ENCODE measurements around the gene APCDD1.

Gene APCDD1

DNA sequence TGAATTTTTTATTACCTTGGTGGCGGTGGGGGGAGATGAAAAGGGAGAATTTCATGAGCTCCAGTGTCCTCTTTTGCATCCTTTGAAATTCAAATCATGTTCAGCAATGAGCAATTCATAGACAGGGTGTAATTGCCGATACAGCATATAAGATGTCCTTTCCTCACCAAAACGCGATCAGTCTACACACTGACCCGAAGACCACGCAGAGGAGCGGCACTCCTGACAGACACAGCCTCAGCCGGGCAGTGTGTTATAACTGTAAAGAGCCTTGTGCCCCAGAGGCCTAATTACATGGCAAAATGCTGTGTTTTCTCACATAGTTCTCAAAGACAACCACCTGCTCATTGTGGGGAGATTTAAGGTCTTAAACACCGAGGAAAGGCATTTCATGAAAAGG is 38.4 kb upstream of the APCDD1 start:
- DNase-seq (ENCODE audit: low spot score) (no peak), ATAC-seq (ENCODE audit: low read depth) (no peak)
- Histone ChIP-seq H3K27ac (ENCODE audit: poor library complexity, severe bottlenecking) (no peak overlapping the region), H3K36me3 (ENCODE audit: low read depth) (no peaks in the 10 kb centered on the region), H3K9me3 (ENCODE audit: severe bottlenecking) (no peaks in the 10 kb centered on the region), H3K4me1 (ENCODE audit: insufficient read depth, poor library complexity, severe bottlenecking) (peaks cover 27% of the 10 kb centered on the region), H3K27me3 (ENCODE audit: insufficient read depth, poor library complexity, severe bottlenecking) (no peaks in the 10 kb centered on the region), H3K4me3 (ENCODE audit: severe bottlenecking) (no peak overlapping the region)
- TF ChIP-seq, protein P1, sequence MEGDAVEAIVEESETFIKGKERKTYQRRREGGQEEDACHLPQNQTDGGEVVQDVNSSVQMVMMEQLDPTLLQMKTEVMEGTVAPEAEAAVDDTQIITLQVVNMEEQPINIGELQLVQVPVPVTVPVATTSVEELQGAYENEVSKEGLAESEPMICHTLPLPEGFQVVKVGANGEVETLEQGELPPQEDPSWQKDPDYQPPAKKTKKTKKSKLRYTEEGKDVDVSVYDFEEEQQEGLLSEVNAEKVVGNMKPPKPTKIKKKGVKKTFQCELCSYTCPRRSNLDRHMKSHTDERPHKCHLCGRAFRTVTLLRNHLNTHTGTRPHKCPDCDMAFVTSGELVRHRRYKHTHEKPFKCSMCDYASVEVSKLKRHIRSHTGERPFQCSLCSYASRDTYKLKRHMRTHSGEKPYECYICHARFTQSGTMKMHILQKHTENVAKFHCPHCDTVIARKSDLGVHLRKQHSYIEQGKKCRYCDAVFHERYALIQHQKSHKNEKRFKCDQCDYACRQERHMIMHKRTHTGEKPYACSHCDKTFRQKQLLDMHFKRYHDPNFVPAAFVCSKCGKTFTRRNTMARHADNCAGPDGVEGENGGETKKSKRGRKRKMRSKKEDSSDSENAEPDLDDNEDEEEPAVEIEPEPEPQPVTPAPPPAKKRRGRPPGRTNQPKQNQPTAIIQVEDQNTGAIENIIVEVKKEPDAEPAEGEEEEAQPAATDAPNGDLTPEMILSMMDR (IDR thresholded peaks at IDR 0.05; ENCODE audit: poor library complexity, severe bottlenecking), result no peak

DNA sequence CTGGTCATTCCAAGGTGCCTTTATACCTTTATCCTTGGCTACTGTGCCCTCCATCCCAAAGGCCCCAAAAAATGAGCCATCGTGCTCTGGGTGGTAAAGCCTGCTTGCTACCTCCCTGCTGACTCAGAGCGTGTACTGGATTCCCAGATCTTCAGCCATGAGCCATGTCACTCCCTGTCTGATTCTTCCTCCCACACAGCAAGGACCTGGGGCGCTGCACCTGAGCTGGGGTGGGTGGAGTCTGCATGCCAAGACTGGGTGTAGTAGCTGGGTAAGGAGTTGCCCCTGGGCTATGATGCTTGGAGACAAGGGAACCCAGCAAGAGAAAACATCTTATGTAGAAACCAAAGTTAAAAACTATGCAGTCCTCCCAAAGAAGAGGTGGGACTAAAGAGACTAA is 37.2 kb upstream of the APCDD1 start:
- DNase-seq (ENCODE audit: low spot score), result peak; percentile 88
- Histone ChIP-seq H3K4me1 (ENCODE audit: insufficient read depth, poor library complexity, severe bottlenecking) (peaks cover 27% of the 10 kb centered on the region), H3K4me3 (ENCODE audit: severe bottlenecking) (no peak overlapping the region), H3K27ac (ENCODE audit: poor library complexity, severe bottlenecking) (peak overlapping the region; percentile 27), H3K9me3 (ENCODE audit: severe bottlenecking) (no peaks in the 10 kb centered on the region), H3K27me3 (ENCODE audit: insufficient read depth, poor library complexity, severe bottlenecking) (no peaks in the 10 kb centered on the region), H3K36me3 (ENCODE audit: low read depth) (no peaks in the 10 kb centered on the region)
- TF ChIP-seq, protein P1 (IDR thresholded peaks at IDR 0.05; ENCODE audit: poor library complexity, severe bottlenecking), result no peak
- peak; percentile 90 for ATAC-seq (ENCODE audit: low read depth)

DNA sequence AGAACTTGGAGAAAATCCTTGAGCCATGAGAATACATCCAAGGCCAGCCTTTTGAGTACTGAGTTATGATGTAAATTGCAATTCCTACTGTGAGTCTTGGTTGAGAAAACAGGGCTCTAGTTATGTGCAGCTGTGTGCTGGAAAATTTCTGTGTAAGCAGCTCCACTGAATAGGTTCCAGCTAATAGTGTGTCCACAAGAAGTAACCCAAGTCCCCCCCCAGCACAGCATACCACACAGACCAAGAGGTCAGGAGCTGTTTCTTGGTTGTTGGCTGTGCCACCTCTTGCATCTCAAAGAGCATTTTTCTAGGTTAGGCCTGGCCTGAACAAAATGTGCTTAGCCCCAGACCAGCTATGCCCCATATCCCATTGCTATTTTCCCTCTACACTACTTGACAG is 36.8 kb upstream of the APCDD1 start:
- TF ChIP-seq, protein P1 (IDR thresholded peaks at IDR 0.05; ENCODE audit: poor library complexity, severe bottlenecking), result no peak
- Histone ChIP-seq H3K9me3 (ENCODE audit: severe bottlenecking) (no peaks in the 10 kb centered on the region), H3K27me3 (ENCODE audit: insufficient read depth, poor library complexity, severe bottlenecking) (no peaks in the 10 kb centered on the region), H3K27ac (ENCODE audit: poor library complexity, severe bottlenecking) (peak overlapping the region; percentile 27), H3K36me3 (ENCODE audit: low read depth) (no peaks in the 10 kb centered on the region), H3K4me3 (ENCODE audit: severe bottlenecking) (no peak overlapping the region), H3K4me1 (ENCODE audit: insufficient read depth, poor library complexity, severe bottlenecking) (peaks cover 23% of the 10 kb centered on the region)
- no peak for ATAC-seq (ENCODE audit: low read depth)
- no peak for DNase-seq (ENCODE audit: low spot score)

DNA sequence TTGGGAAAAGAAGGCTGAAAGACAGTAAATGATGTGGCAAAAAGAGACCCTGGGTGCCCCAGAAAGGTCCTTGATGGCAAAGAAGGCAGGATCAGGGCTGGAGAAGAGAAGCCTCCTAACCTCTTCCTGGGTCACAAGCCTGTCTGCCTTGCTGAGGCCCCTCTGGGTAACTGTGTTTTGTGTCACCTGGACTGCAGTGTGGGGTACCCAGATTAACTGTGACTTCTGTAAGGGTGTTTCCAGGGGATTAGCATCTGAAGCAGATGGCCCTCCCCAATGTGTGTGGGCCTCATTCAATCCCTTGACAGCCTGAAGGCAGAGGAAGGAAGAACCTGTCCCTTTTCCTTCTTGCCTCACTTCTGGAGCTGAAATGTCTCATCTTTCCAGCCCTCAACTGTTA is 35.6 kb upstream of the APCDD1 start:
- Histone ChIP-seq H3K4me3 (ENCODE audit: severe bottlenecking) (no peak overlapping the region), H3K36me3 (ENCODE audit: low read depth) (no peaks in the 10 kb centered on the region), H3K27me3 (ENCODE audit: insufficient read depth, poor library complexity, severe bottlenecking) (no peaks in the 10 kb centered on the region), H3K4me1 (ENCODE audit: insufficient read depth, poor library complexity, severe bottlenecking) (peaks cover 14% of the 10 kb centered on the region), H3K27ac (ENCODE audit: poor library complexity, severe bottlenecking) (no peak overlapping the region), H3K9me3 (ENCODE audit: severe bottlenecking) (no peaks in the 10 kb centered on the region)
- ATAC-seq (ENCODE audit: low read depth) (no peak), DNase-seq (ENCODE audit: low spot score) (no peak)
- TF ChIP-seq, protein P1 (IDR thresholded peaks at IDR 0.05; ENCODE audit: poor library complexity, severe bottlenecking), result no peak

DNA sequence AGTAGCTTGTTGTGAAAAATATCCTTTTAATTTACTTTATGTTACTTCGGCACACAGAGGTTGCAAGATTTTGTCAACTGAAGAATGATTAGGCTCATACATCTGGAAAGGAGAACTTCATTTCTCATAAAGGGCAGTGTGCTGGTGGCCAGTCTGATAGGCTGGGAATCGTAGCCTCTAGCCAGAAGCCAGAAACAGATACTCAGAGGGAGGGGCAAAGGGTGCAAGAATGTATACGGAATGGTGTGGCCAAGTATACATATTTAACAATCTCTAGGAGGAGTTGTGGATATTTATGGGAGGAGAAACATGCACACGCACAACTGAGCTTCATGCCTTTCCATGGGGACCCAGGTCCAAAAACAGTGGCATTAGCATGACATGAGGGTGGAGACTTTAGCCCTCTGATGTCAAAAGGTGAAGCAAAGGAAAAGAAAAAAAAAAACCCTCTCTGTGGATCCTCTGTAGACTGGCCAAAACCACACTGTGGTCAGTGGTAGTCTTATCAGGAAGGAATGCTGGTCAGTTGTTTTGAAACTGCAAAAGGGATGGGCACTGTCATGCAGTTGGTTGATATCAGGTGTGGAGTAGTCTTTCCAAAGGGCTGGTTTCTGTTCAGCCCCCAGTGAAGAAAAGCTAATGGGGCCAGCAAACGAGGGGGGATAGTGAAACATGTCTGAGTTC is 34.9 kb upstream of the APCDD1 start:
- Histone ChIP-seq H3K4me1 (ENCODE audit: insufficient read depth, poor library complexity, severe bottlenecking) (peaks cover 14% of the 10 kb centered on the region), H3K27ac (ENCODE audit: poor library complexity, severe bottlenecking) (no peak overlapping the region), H3K27me3 (ENCODE audit: insufficient read depth, poor library complexity, severe bottlenecking) (no peaks in the 10 kb centered on the region), H3K36me3 (ENCODE audit: low read depth) (no peaks in the 10 kb centered on the region), H3K4me3 (ENCODE audit: severe bottlenecking) (no peak overlapping the region), H3K9me3 (ENCODE audit: severe bottlenecking) (no peaks in the 10 kb centered on the region)
- no peak for DNase-seq (ENCODE audit: low spot score)
- TF ChIP-seq, protein P1 (IDR thresholded peaks at IDR 0.05; ENCODE audit: poor library complexity, severe bottlenecking), result no peak
- no peak for ATAC-seq (ENCODE audit: low read depth)

Data from RWPE2 (cell line).